Thoracic aorta (tissue), 2 donors: ENCODE measurements around the gene GTF2H2C. TPM values are rescaled to one million over a fixed set of nuclear protein-coding genes. Genes with fewer than 3 reads are reported as not detected.
"Not testable (repeated sequence)": the region's sequence is repeated elsewhere in the genome, so short reads cannot be mapped to it uniquely, and the experiment has no call there.

Experiments
- ATAC-seq: fragments of 150-250 bp; one replicate; pipeline ENCODE4 v1.8.0; 2017; ENCODE audit warnings: low read depth; ENCODE audit not compliant: insufficient number of reproducible peaks, low FRiP score
- DNase-seq: peaks from one replicate; pipeline ENCODE4 v3.0.0-alpha.2; 2020; ENCODE audit warnings: low spot score
- H3K27ac ChIP-seq, 2 donors: fragments of 200-600 bp; sonication (generic); 1 replicate in 1 of 2; 2 replicates in 1 of 2; pipeline ENCODE4 v1.5.1; 2016; ENCODE audit warnings: mild to moderate bottlenecking in 2 of 2, moderate library complexity in 2 of 2
- H3K27me3 ChIP-seq: fragments of 200-600 bp; sonication (generic); replicated peaks from 2 replicates; pipeline ENCODE4 v1.6.0; 2016; ENCODE audit warnings: mild to moderate bottlenecking; ENCODE audit not compliant: insufficient read depth
- H3K36me3 ChIP-seq: fragments of 200-600 bp; sonication (generic); one replicate; pipeline ENCODE4 v1.5.1; 2016
- H3K4me1 ChIP-seq, 2 donors: fragments of 200-600 bp; sonication (generic); 1 replicate in 1 of 2; 2 replicates in 1 of 2; pipeline versions ENCODE4 v1.5.1 to v1.6.0; 2016; ENCODE audit warnings: low read depth in 2 of 2, mild to moderate bottlenecking in 1 of 2; ENCODE audit not compliant: control insufficient read depth in 1 of 2
- H3K4me3 ChIP-seq: fragments of 200-600 bp; sonication (generic); 2 replicates; pipeline ENCODE4 v1.5.1; 2016; ENCODE audit warnings: mild to moderate bottlenecking
- H3K9me3 ChIP-seq: fragments of 200-600 bp; sonication (generic); 2 replicates; pipeline ENCODE4 v1.5.1; 2016
- total RNA-seq, 2 donors: library from RNA; depleted of rRNA; stranded (reverse); fragments of >200 nt; gene quantifications; one replicate each; pipeline versions ENCODE4 v1.1.0 to v1.2.3, GENCODE V29; 2016
- TF ChIP-seq, protein P1 (sequence below): fragments of 200-600 bp; sonication (generic); IDR thresholded peaks from one replicate; pipeline ENCODE4 v1.5.1; 2019; ENCODE audit warnings: antibody characterized with exemption

Gene GTF2H2C
- total RNA-seq, 2 donors from 2014 or later: 9.3 to 24.4 TPM

DNA sequence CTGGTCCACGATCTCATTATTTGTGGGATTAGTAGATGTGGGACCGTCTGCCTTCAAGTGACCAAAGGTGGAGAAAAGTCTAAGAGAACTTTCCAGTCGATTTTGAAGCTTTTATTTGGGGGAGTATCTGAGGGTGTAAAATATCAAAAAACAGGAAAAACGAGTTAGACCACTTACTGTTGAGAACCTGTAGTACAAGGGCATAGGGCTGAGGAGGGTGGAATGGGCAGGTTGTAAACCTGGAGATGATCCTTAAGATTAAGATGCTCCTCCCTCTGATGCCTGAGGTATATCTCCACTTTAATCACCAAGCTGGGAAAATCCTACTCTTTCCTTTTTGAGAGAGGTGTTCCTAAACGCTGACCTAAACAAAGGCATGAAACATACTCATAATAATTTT is 32.0 kb upstream of the GTF2H2C start:
- DNase-seq: no peak
- no peak overlapping the region for H3K4me3 ChIP-seq
- no peaks in the 10 kb centered on the region for H3K36me3 ChIP-seq
- ATAC-seq: no peak
- no peaks in the 10 kb centered on the region for H3K4me1 ChIP-seq
- no peak overlapping the region for H3K27ac ChIP-seq
- no peaks in the 10 kb centered on the region for H3K9me3 ChIP-seq
- TF ChIP-seq, protein P1, sequence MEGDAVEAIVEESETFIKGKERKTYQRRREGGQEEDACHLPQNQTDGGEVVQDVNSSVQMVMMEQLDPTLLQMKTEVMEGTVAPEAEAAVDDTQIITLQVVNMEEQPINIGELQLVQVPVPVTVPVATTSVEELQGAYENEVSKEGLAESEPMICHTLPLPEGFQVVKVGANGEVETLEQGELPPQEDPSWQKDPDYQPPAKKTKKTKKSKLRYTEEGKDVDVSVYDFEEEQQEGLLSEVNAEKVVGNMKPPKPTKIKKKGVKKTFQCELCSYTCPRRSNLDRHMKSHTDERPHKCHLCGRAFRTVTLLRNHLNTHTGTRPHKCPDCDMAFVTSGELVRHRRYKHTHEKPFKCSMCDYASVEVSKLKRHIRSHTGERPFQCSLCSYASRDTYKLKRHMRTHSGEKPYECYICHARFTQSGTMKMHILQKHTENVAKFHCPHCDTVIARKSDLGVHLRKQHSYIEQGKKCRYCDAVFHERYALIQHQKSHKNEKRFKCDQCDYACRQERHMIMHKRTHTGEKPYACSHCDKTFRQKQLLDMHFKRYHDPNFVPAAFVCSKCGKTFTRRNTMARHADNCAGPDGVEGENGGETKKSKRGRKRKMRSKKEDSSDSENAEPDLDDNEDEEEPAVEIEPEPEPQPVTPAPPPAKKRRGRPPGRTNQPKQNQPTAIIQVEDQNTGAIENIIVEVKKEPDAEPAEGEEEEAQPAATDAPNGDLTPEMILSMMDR: no peak
- no peaks in the 10 kb centered on the region for H3K27me3 ChIP-seq

GRCh38 chr5:69528609-69529008 is 31.4 kb upstream of the GTF2H2C start:
- Histone ChIP-seq H3K27me3 (no peaks in the 10 kb centered on the region), H3K9me3 (no peaks in the 10 kb centered on the region), H3K36me3 (no peaks in the 10 kb centered on the region), H3K4me3 (no peak overlapping the region), H3K4me1 (no peaks in the 10 kb centered on the region), H3K27ac (no peak overlapping the region)
- DNase-seq (no peak), ATAC-seq (no peak)
- TF ChIP-seq, protein P1: no peak

- ATAC-seq (no peak), DNase-seq (no peak)
- Histone ChIP-seq H3K9me3 (no peaks in the 10 kb centered on the region), H3K4me3 (no peak overlapping the region), H3K27me3 (no peaks in the 10 kb centered on the region), H3K36me3 (no peaks in the 10 kb centered on the region), H3K27ac (no peak overlapping the region), H3K4me1 (no peaks in the 10 kb centered on the region)
- TF ChIP-seq, protein P1: no peak
Measured at GRCh38 chr5:69530561-69531405, 29.2 kb upstream of the GTF2H2C start.

DNA sequence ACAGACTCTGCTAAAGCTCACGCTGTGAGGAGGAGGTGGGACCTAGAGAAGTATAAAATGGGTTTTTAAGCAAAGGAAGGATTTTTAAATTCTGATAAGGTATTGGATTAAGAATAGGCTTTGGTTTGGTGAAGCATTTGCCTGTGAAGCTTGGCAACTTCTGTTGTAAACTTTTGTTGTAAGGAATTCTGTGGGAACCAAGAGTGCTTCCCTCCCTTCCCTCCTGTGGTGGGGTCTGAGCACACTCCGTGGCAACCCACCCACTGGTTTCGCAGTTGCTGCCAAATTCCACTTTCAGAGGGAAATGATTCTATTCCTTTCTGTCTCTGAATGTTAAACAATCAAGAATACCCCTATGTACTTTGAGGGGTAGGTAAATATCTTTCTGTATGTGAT is 28.6 kb upstream of the GTF2H2C start:
- no peaks in the 10 kb centered on the region for H3K9me3 ChIP-seq
- no peak overlapping the region for H3K4me3 ChIP-seq
- H3K27ac ChIP-seq: no peak overlapping the region
- no peaks in the 10 kb centered on the region for H3K27me3 ChIP-seq
- DNase-seq: no peak
- TF ChIP-seq, protein P1: no peak
- no peak for ATAC-seq
- no peaks in the 10 kb centered on the region for H3K36me3 ChIP-seq
- no peaks in the 10 kb centered on the region for H3K4me1 ChIP-seq

- not testable (repeated sequence) for H3K4me3 ChIP-seq, H3K27ac ChIP-seq, ATAC-seq, H3K27me3 ChIP-seq, DNase-seq, H3K36me3 ChIP-seq, H3K4me1 ChIP-seq, H3K9me3 ChIP-seq
Measured at GRCh38 chr5:69537911-69538310, 22.1 kb upstream of the GTF2H2C start.

- not testable (repeated sequence) for H3K27ac ChIP-seq, H3K9me3 ChIP-seq, DNase-seq, H3K27me3 ChIP-seq, H3K4me1 ChIP-seq, H3K36me3 ChIP-seq, H3K4me3 ChIP-seq, ATAC-seq
Measured at GRCh38 chr5:69538735-69539134, 21.3 kb upstream of the GTF2H2C start.

DNA sequence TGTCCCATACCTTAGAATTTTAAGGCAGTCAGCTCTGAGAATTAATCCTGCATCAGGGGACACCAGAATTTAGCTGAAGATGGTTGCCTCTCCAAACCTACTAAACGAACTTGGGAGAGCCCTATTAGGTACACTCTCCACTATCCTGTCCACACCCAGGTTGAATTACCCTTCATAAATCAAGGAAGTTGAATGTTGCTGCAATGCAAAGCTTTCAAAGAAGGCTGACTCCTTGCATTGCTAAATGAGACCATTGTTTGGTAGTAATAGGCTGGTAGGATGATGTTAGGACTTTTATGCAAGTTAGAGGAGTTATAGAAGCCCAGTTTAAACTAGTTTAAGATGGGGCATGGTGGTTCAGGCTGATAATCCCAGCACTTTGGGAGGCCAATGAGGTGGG is 18.6 kb upstream of the GTF2H2C start:
- not testable (repeated sequence) for H3K4me3 ChIP-seq, H3K27ac ChIP-seq, DNase-seq, ATAC-seq, H3K36me3 ChIP-seq, H3K4me1 ChIP-seq, H3K27me3 ChIP-seq, H3K9me3 ChIP-seq

DNA sequence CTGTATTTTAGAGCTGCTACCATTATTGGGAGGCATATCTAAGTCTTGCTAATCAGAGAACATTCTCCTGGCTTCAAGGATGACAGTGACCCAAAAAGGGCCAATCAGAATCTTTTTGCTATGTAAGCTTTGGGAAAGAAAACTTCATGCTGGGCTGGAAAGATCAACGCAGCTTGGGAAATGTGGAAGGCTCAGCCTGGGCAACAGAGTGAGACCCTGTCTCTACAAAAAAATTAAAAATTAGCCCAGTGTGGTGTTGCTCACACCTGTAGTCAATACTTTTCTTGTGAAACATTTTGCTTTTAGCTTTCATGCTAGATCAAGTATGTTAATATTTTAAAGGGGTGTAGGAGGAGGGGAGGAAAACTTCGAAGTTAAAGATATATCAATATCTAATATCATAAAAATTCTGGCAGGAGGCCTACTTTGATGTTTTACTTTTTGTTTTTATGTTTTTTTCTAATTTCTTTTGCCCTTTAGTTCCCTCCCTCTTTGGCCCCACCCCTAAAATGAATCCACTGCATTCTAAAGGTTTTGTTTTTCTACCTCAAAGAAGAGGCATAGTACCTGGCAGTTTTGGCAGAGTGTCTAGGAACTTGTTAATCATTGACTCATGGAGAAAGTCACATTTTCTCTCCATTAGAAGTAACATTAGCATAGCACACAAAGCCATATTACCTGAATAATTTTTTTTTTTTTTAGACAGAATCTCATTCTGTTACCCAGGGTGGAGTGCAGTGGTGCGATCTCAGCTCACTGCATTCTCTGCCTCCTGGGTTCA is 17.0 kb upstream of the GTF2H2C start:
- not testable (repeated sequence) for ATAC-seq

More for the DNA sequence above, 17.0 kb upstream of the GTF2H2C start:
- H3K9me3 ChIP-seq, H3K27ac ChIP-seq, H3K4me1 ChIP-seq, H3K36me3 ChIP-seq, H3K27me3 ChIP-seq, DNase-seq, H3K4me3 ChIP-seq: not testable (repeated sequence)
